SW 1271 (cell line): ENCODE data around the gene CAMK2D.

ENCODE experiments used
- DNase-seq, 2 experiments: peaks; one replicate each; lab custom pipeline; 2025; lab: John Stamatoyannopoulos, UW

Gene CAMK2D

DNA sequence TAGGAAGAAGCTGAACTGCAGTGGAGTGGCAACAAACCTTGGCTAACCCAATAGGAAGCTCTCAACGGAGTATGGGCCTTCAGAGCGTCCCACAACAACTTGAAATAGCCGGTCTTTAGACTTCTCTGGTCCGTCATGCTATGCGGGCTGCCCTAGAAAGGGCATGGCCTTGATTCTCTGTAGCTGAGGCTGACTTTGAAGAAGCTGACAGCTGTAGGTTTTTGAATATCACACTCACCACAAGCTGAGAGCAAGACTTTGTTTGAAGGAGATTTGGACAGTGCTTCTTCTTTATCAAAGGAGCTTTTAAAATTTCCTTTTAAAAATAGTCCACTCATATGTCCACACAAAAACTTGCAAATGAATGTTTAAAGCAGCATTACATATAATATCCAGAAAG lies 322.9 kb downstream of the CAMK2D start:
- DNase-seq = no peak

DNA sequence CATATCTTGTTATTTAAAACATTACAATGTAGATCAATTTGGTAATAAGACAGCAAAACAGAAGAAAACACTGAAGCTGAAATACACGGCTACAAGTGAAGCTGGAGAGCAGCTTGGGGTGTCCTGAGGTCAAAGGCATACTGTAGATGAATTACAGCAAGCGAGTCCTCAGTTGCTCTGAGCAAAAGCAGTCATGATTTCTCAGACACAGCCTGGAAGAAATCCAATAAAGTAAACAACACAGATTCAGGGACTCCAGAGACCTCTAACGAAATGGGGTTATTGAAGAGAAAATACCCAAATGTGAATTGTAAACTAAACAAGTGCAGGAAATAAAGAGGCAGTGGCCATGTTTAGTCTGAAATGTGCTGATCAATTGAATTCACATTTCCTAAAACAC lies 324.4 kb downstream of the CAMK2D start:
- DNase-seq = no peak

DNA sequence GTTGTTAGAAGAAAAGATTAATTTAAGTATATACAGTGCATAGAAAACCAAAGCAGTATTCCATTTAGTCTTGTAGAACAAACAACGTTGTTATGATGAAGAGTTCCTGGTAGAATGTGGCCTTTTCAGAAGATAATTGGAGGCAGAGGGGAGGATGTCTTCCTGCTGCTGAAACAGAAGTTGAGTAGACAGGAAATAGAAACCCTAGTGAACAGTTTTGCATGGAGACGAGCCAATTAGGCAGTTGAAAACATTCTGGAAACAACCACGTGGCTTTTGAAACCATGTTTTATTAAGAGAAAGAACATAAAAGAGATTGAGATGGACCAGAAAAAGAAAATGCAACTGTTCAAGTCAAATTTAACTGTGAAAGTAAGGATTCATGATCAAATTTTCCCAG lies 325.2 kb downstream of the CAMK2D start:
- no peak for DNase-seq

DNA sequence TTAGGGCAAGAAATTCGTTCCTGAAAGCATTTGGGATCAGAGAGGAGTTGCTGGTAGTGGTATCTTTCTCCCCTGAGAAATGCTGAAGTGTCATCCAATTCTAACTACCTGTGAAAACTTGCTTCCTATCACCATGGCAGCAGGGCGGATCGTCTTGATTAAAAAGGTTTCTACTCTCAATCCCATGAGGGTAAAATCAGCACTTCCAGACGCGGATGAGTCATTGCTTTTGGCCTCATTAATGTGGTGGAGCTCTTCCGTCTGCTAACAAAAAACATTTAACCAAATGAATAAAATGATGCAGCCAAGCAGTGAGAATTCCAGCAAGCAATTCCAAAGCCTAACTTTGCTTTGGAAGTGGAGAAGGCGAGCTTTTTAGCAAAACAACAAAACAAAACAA lies 325.6 kb downstream of the CAMK2D start:
- DNase-seq = no peak

DNA sequence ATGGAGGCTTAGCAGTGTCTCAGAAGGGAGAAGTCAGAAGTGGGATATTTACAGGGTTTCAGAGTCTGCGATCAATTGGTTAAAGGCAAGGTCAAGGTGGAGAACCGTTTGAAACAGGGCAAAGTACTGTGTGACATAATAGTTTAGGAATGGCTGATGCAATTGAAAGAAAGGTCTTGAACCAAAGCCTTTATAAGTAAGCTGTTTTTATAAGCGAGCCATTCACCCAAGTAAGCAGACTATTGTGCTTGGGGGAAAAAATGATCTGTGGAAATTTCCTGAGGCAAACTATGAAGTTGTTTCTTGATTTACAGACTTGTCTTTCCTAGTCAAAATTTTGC lies 327.3 kb downstream of the CAMK2D start:
- no peak for DNase-seq

DNA sequence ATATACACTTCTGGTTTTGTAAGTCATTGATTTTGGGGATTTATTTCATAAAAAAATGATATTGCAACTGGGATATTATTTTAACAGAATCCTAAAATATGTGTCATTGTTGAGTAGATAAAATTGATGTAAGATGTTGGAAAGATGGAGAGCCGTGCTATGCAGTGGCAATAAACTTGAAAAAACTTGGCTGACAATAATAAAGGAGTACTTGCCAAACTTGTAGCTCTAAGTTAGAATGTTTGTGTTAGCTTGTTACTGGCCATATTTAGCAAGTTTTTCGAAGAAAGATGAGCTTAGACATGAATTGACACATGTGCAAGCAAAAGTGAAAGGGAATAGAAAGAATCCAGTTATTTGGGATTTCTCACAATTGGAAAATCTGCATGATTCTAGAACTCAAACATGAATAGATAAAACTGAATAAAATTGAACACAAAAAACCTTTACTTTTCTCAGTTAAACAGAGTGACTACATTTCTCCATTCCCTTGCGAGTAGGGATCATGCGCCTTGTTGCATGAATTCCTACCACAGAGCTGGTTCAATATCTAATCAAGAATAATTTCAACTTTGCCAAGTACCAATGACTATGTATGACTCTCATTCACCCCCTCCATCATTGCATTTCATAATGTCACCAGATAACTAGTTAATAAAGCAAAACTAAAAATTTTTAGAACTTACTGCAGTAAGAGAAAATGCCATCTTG lies 327.8 kb downstream of the CAMK2D start:
- no peak for DNase-seq

DNA sequence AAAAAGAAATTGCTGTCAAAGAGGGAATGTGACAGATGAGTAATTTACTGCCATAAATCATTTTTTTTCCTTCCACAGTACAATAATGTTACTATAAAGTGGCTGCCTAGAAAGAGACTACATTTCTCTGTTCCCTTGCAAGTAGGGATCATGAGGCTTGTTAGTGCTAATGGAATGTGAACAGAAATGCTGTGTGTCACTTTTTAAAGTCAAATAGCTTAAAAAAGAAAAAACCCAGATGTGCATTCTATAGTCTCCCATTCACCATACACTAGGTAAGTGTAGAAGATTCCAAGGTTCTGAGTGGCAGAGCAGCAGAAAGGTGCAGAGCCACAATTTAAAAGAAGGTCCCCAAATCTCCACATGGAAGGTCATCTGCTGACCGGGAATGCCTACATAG lies 328.4 kb downstream of the CAMK2D start:
- no peak for DNase-seq

DNA sequence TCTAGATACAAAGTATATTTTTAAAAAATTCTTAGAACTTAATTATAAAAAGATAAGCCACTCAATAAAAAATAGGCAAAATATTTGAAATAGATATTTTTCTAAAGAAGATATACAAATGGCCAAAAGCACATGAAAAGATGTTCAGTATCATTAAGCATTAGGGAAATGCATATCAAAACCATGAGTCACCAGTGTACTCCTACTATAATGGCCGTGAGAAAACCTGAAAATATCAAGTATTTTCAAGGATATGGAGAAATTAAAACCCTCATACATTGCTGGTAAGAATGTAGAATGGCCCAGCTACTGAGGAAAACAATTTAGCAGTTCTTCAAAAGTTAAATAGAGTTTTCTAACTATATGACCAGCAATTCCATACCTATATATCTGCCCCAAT lies 337.9 kb downstream of the CAMK2D start:
- DNase-seq = no peak

DNA sequence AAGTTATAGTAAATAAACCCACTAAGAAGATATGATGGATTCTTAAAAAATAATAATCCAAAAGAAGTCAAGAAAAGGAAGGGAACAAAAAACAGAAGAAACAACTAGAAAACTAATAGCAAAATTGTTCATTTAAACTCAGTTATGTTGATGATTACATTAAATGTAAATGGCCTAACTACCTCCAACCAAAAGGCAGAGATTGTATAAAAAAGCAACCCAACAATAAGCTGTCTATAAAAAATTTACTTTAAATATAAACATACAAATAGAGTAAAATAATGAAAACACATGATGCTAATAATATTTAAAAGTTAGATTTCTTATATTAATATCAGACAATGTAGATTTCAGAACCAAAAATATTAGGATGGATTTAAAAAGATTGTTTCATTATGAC lies 340.6 kb downstream of the CAMK2D start:
- no peak for DNase-seq

DNA sequence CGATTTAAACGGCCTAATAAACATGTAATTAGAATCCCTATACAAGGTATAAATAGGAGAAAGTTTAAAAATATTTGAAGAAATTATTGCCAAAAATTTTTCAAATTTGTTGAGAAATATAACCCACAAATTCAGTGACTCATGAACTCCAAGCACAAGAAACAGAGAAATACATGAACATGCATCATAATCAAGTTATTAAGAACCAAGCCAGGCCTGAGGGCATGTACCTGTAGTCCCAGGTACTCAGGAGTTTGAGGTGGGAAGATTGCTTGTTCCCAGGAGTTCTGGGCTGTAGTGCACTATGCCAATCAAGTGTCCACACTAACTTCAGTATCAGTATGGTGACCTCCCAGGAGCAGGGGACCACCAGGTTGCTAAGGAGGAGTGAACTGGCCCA lies 341.9 kb downstream of the CAMK2D start:
- no peak for DNase-seq

DNA sequence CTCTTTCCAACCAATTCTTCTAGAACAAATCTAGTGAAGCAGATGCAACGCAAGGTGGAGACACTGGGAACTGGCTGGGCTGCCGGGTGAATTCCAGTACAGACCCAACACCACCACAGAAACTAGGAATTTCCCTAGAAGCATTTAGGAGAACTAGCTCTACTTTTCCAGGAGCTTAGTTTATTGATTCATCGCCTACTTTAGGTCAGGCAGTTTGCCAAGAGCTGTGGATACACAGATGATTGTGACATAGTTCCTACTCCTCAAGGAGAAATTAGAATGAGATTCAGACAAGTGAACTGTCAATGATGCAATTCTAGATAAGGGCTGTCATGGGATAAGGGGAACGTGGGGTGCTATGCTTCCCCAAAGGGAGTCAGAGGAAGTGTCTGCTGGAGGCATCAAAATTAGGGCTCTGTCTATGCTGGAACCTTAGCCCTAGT lies 350.0 kb downstream of the CAMK2D start:
- DNase-seq = no peak

DNA sequence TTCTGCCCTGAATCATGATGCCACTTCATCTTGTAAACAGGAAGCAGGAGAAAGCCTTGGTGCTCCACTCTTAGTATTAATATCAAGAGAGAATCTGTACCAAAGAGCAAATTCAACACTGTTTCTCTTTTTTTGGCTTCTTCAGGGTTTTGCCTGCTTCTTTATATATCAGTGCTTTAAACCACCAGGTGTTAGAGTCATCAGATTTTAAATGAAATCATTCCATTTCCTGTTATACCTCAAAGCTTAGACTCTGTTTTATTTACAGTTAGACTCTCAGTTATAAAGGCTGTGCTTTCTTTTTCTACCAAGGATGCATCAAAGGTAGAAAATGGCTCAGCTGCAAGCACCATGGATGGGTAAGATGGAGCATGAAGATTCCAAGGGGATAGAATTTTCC lies 350.9 kb downstream of the CAMK2D start:
- DNase-seq = no peak

DNA sequence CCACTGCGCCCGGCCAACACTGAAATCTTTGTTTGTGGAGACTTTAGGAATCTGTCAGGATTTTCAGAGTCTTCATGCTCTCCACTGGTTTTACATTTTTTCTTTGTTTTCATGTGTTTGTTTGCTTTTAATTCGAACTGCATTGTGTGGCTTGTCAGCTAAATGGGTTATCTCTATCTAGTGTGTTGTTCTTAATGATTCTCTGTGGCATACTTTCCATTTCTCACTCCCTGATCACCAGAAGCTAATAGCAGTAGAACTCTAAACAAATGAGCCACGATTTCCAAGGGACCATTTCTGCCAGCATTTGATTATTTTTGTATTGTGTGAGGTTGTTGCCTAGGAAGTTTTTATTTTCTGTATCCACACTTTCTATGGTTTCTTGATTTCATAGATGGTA lies 352.4 kb downstream of the CAMK2D start:
- no peak for DNase-seq

DNA sequence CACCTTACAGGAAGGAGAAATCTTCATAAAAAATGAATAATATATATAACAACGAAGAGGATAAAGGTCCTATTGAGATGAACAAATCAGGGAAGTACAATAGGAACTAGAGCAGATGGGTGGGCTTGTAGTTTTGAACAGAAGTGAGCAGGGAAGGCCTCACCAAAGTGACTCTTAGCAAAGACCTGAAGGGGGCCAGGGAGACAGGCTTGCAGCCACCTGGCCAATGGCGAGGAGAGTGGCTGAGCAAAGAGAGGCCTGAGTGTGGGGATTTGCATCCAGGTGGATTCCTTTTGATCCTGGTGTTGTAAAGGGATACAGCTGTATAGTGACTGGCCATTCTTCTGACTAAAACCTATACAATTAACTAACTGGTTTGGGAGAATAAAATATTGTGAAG lies 354.1 kb downstream of the CAMK2D start:
- DNase-seq = no peak

DNA sequence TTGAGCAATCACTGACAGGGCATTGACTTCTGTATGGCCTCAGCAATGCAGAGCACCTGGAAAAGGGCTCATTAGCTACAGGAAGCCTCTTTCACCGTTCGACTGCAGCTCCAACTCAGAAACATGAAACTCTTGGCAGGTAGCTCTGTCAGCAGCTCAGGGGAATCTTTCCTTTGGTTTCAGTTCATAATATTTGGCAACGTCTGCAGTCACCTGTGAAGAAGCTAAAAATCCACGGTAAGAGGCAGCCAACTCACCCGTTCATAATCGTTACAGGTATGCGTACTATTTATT lies 354.9 kb downstream of the CAMK2D start:
- no peak for DNase-seq

DNA sequence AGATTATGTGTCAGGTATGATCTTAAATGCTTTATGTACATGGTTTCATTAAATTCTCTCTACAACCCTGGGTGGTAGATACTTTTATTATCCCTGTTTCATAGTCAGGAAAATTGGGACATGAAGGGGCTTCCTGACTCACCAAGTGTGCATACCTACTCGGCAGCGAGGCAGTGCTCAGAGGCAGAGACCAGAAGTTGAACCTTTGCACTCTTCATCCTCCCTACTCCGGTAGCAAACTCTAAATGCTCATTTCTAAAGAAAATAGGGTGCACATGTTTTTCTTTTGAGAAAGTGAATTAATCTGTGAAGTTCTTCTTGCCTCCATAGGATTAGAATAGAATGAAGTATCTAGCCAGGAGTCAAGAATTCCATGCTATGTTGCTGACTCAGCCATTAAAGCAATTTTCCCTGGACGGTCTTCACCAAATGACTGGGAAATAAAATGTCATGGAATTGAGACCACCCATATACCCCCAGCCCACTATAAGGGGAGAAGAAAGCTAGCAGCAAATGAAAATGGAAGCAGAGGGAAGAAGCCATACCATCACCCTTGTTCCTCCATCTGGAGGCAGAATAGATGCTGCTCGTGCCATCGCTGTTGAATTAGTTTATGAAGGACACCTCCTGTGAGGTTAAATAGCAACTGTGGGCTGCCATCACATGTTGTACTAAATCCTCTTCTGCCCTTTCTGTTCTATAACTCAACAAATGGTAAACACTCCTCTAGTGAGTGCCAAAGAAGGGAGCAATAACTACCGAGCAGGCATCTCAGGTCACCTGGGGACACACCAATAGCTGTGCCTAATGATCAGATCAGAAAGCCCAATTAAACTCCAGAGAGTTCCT lies 355.4 kb downstream of the CAMK2D start:
- DNase-seq = no peak

DNA sequence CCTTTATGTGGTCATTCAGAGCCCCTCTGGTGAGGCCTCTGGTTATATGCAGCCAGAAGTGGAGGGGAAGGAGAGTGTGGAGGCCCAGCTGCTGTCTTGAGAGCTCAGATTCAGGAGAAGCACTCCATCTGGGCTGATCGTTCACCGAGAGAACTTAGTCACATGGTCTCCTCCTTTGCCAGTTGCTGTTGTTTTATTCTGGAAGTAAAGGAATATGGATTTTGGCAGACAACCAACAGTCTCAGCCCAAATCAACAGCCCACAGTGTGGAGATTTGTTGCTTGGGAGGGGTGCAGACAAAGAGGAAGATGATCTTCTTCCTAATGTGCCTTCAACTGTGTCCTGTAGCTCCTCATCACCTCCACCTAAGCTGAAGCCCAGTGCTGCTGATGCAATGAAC lies 356.7 kb downstream of the CAMK2D start:
- DNase-seq = no peak

DNA sequence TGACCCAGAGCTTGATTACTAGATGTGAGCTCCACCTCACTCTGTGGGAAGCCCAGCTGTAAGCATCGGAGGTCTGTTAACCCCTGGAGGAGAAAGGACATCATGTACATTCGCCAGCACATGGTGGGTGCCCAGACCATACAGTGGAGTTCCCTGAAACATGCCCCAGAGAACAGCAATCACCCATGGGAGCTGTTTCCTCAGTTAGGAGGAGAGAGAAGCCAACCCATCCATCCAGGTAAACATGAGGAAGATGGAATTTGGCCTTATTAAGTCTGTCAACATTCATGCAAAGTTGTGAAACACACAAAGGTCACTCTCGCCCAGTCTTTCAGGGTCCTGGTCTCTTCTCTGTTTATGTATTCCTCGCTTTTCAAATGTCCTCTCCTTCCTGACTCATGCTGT lies 357.4 kb downstream of the CAMK2D start:
- DNase-seq = no peak
